ENCODE measurements around the gene TIMM21.

- TF ChIP-seq POLR2A (IDR thresholded peaks at IDR 0.05; ENCODE audit: low read depth, low read length) (no peak), TAF1 (IDR thresholded peaks at IDR 0.05; ENCODE audit: borderline replicate concordance, low read depth, low read length) (no peak), POLR2AphosphoS5 (IDR thresholded peaks at IDR 0.05; ENCODE audit: low read depth, low read length) (no peak)
Measured at GRCh38 chr18:74131124-74131523, 17.2 kb upstream of the TIMM21 start.
